B cell (primary cell): ENCODE results near the gene HPS1.

Experiments used
- EZH2 ChIP-seq: IDR thresholded peaks from 2 replicates; pipeline ENCODE4 v1.6.1; 2012; ENCODE audit warnings: borderline replicate concordance, low read depth, mild to moderate bottlenecking, moderate library complexity, low read length; ENCODE audit not compliant: insufficient read depth, poor library complexity, severe bottlenecking
- TF ChIP-seq, protein P1 (sequence below): fragments of 200-600 bp; IDR thresholded peaks from one replicate; pipeline ENCODE4 v1.8.0; 2022; ENCODE audit warnings: antibody characterized with exemption, mild to moderate bottlenecking

- TF ChIP-seq, protein P1, sequence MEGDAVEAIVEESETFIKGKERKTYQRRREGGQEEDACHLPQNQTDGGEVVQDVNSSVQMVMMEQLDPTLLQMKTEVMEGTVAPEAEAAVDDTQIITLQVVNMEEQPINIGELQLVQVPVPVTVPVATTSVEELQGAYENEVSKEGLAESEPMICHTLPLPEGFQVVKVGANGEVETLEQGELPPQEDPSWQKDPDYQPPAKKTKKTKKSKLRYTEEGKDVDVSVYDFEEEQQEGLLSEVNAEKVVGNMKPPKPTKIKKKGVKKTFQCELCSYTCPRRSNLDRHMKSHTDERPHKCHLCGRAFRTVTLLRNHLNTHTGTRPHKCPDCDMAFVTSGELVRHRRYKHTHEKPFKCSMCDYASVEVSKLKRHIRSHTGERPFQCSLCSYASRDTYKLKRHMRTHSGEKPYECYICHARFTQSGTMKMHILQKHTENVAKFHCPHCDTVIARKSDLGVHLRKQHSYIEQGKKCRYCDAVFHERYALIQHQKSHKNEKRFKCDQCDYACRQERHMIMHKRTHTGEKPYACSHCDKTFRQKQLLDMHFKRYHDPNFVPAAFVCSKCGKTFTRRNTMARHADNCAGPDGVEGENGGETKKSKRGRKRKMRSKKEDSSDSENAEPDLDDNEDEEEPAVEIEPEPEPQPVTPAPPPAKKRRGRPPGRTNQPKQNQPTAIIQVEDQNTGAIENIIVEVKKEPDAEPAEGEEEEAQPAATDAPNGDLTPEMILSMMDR: no peak
- TF ChIP-seq EZH2: no peak
These were observed 28.6 kb downstream of the HPS1 start for GRCh38 chr10:98417973-98418664.
